ENCODE results near the gene CALCA.

DNA sequence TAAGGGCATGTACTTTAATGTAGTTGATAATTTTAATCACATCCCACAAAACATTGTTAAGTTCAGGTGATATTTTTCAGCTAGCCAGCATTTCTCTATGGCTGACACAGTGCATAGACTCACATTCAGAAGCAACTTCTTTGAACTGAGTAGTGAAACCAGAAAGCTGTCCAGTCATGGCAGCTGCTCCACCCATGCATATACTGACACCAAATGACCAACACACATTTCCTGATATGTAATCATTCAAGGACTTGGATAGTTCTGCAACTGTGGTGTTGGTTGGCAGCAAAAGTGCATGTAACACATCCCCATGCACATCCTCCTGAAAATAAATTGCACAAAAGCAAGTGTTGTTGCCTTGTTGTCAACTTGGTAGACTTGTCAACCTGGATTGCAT, 39.7 kb downstream of the CALCA start:
- TF ChIP-seq, protein P1, sequence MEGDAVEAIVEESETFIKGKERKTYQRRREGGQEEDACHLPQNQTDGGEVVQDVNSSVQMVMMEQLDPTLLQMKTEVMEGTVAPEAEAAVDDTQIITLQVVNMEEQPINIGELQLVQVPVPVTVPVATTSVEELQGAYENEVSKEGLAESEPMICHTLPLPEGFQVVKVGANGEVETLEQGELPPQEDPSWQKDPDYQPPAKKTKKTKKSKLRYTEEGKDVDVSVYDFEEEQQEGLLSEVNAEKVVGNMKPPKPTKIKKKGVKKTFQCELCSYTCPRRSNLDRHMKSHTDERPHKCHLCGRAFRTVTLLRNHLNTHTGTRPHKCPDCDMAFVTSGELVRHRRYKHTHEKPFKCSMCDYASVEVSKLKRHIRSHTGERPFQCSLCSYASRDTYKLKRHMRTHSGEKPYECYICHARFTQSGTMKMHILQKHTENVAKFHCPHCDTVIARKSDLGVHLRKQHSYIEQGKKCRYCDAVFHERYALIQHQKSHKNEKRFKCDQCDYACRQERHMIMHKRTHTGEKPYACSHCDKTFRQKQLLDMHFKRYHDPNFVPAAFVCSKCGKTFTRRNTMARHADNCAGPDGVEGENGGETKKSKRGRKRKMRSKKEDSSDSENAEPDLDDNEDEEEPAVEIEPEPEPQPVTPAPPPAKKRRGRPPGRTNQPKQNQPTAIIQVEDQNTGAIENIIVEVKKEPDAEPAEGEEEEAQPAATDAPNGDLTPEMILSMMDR (IDR thresholded peaks at IDR 0.05) = no peak
- TF ChIP-seq POLR2AphosphoS5 (IDR thresholded peaks at IDR 0.05) (no peak), EP300 (IDR thresholded peaks at IDR 0.05) (no peak), POLR2A (IDR thresholded peaks at IDR 0.05) (no peak)
